ENCODE results near the gene TMEM108.

Gene TMEM108

DNA sequence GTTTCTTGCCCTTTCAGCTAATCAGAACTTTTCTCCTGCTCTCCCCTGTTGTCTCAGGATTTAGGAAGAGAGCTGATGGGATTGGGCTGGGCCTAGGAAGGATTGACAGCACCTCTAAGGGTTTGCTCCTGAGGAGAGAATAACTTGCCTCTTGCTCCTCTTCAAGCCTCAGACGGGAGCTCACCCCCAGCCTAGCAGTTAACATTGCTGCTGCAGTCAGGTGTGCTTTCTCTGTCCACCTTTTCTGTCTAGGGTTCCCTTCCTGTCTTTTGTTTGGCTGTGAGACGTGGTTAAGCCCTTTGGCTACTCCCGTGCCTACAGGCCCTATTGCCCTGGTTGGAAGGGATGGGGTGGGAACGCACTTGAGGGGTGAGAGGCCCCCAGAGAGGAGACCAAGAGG lies 20.1 kb downstream of the TMEM108 start:
- DNase-seq: no peak

GRCh38 chr3:133058831-133059230 lies 20.6 kb downstream of the TMEM108 start:
- no peak for DNase-seq

- no peak for DNase-seq
These were observed 27.2 kb downstream of the TMEM108 start for GRCh38 chr3:133065193-133065961.

- no peak for DNase-seq
These were observed 27.8 kb downstream of the TMEM108 start for GRCh38 chr3:133066026-133066425.

- DNase-seq: no peak
These were observed 31.5 kb downstream of the TMEM108 start for GRCh38 chr3:133069556-133070286.

DNA sequence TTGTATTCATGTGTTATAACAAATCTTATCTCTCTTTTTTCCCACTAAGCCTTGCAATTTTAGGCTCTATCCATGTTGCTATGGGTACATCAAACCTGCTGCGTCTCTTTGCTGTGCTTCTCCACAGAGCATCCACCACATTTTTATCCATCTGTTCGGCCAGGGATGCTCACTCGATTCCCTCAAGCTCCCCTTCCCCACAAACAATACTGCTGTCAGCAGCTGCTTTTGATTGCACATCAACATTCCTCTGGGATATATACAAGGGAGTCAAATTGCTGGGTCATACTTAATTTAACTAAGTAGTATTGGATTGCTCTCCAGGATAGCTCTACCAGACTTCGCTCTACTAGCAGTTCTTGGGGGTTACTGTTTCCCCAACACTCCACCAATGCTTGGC lies 36.8 kb downstream of the TMEM108 start:
- DNase-seq: no peak

- no peak for DNase-seq
These were observed 39.5 kb downstream of the TMEM108 start for GRCh38 chr3:133077688-133078087.

GRCh38 chr3:133079621-133080020 lies 41.4 kb downstream of the TMEM108 start:
- DNase-seq: no peak

DNA sequence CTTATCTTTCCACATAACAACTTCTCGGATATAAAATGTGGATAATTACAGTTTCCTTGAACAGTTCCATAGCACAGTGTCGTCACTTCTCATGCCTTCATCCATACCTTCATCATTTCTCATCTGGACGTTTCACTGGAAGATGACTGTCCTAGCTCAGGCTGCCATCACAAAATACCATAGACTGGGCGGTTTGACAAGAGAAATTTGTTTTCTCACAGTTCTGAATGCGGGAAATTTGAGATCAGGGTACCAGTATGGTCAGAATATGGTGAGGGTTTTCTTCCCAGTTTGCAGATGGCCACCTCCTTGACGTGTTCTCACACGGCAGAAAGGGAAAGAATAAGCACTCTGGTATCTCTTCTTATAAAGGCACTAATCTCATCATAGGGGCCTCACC lies 42.8 kb downstream of the TMEM108 start:
- DNase-seq: no peak

DNA sequence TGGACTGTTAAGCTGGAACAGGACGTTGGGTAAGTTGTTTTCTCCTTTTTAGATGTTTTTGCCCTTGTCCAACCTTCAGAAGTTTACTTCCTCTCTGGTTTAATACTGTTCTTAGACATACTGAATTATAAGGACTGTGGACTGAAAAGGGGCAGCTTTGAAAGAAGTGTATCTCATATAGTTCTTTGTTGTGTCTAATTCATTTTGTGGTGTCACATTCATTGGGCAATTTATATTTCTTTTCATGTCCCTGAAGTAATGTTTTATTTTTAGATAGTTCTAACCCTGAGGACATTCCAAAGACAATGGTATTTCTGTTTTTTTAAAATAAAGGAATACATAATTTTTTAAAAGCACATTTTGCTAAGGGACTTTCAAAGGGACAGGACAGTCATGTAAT lies 45.2 kb downstream of the TMEM108 start:
- no peak for DNase-seq

- DNase-seq: no peak
These were observed 51.8 kb downstream of the TMEM108 start for GRCh38 chr3:133089906-133090485.

DNA sequence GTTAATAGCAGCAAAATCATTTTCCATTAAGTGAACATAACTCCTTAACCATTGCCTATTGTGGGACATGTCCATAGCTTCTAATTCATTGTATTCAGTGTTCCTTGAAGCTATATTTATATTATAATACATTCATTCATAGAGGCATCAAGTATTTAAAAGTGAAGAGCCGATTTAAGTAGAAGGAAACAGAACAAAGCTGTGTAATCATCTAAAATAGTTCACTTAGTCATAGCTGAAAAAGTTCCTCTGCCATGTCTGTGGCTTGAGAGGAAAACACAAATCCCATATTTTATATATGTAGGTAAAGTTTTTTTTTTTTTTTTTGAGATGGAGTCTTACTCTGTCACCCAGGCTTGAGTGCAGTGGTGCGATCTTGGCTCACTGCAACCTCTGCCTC lies 54.5 kb downstream of the TMEM108 start:
- DNase-seq: no peak

DNA sequence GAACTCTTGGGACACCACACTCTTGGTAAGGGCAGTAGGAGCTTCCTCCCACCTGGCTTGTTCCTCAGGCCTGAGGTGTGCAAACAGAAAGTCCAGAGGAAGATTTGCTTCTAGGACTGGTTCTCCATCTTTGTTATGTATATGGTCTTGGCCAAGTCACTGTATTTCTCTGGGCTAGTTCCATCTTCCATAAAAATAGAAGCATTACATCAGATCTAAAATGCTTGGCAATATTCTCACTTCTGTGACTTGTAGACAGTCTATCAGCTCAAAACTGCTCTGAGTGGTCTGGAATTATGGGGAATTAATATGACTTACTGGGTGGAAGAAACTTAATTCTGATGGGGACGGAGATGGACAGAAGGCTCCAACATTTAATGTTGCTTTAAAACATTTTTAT lies 55.2 kb downstream of the TMEM108 start:
- no peak for DNase-seq

GRCh38 chr3:133096900-133097613 lies 58.9 kb downstream of the TMEM108 start:
- DNase-seq: no peak

GRCh38 chr3:133103706-133104105 lies 65.5 kb downstream of the TMEM108 start:
- DNase-seq: no peak

GRCh38 chr3:133106169-133106568 lies 68.0 kb downstream of the TMEM108 start:
- no peak for DNase-seq

GRCh38 chr3:133112666-133113065 lies 74.5 kb downstream of the TMEM108 start:
- DNase-seq: no peak

GRCh38 chr3:133113526-133113925 lies 75.3 kb downstream of the TMEM108 start:
- no peak for DNase-seq

GRCh38 chr3:133113927-133114597 lies 75.9 kb downstream of the TMEM108 start:
- DNase-seq: no peak

DNA sequence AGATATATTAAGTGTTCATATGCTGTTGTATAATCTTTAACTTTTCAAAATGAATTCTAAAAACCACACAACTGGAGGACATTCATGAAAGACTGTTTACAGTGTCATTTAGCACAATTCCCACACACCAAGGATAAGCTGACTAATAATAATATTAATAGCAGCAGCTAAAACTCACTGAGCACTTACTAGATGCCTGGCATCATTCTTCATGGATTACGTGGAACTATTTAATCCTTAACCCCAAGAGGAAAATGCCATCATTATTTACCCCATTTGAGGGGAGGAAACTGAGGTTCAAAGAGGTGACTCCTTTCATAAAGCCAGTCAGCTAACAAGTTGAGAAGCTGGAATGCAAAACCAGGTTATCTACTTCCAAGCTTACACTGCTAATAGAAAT lies 77.0 kb downstream of the TMEM108 start:
- DNase-seq: no peak

DNA sequence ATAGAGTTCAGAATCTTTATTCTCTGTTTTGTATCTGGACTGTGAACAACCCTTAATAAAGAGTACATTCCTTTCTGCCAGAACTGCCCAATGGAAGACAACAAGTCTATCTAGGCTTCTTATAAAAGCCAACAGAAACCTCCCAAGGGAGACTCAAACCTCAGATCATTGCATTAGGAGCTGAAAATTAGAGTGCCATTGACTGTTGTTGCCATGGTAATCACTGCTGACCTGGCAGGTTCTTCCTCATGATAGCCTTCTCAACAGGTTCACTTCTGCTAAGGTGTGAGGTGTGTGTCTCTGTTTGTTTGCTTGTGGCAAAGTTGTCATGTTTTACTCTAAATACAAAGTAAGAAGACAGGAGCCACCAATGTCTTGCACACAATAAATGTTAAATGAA lies 79.2 kb downstream of the TMEM108 start:
- DNase-seq: no peak

DNA sequence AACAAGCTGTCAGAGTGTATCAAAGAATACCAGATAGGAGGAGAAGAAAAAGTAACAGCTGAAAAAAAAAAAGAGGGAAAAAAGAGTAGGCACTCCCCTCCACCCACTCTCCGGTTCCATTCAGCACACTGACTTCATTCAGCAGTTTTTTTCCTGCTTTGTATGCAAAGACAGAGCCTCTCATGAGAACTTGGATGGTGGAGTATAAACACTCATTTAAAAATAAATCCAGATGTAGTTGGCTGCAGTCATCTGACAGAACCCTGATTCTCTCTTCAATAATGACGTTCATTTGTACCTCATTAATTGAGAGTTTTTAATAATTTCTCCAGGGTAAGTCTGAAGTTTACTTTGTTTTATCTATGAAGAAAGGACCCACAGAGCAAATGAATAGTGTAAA lies 81.0 kb downstream of the TMEM108 start:
- DNase-seq: no peak

DNA sequence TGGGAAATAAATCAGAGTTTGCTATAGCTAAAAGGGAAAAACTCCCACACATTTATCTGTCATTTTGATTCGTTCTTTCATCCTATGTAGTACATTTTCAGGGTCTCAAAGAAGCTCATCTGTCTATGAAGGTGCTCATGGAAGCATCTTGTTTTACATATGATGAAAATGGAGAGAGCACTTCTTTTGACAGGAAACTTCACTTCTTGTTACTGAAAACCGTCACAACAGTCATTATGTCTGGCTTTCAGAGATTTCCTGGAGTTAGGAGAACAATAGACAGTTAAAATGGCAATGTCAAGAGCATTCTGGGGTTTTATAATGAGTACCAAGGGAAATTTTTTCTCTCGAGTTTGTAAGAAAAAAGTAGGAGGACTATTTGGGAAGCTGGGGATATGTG lies 83.3 kb downstream of the TMEM108 start:
- no peak for DNase-seq
